ENCODE results near the gene MARCHF9.

Gene MARCHF9

GRCh38 chr12:57756406-57757341 lies 1.8 kb downstream of the MARCHF9 start:
- DNase-seq: peak; percentile 32

- no peak for DNase-seq
These were observed 2.9 kb downstream of the MARCHF9 start for GRCh38 chr12:57757771-57758170.

- no peak for DNase-seq
These were observed 3.9 kb downstream of the MARCHF9 start for GRCh38 chr12:57758552-57759359.

GRCh38 chr12:57759360-57759980 lies 4.6 kb downstream of the MARCHF9 start:
- DNase-seq: no peak

GRCh38 chr12:57760347-57760982 lies 5.6 kb downstream of the MARCHF9 start:
- DNase-seq: no peak

- no peak for DNase-seq
These were observed 6.6 kb downstream of the MARCHF9 start for GRCh38 chr12:57761391-57761998.

- no peak for DNase-seq
These were observed 7.6 kb downstream of the MARCHF9 start for GRCh38 chr12:57762463-57762862.

GRCh38 chr12:57763881-57764661 lies 9.2 kb downstream of the MARCHF9 start:
- DNase-seq: no peak

GRCh38 chr12:57764662-57765002 lies 9.7 kb downstream of the MARCHF9 start:
- no peak for DNase-seq

- no peak for DNase-seq
These were observed 10.2 kb downstream of the MARCHF9 start for GRCh38 chr12:57765003-57765697.

- DNase-seq: no peak
These were observed 11.0 kb downstream of the MARCHF9 start for GRCh38 chr12:57765698-57766463.

- DNase-seq: no peak
These were observed 11.8 kb downstream of the MARCHF9 start, which contains the start of gene CYP27B1 for GRCh38 chr12:57766464-57767304. CYP27B1 (minus strand) TSS chr12:57767078; CDS start chr12:57767041, 37 bp downstream.

- no peak for DNase-seq
These were observed 12.4 kb downstream of the MARCHF9 start for GRCh38 chr12:57767305-57767698.

- DNase-seq: no peak
These were observed 13.0 kb downstream of the MARCHF9 start for GRCh38 chr12:57767876-57768275.

- no peak for DNase-seq
These were observed 14.7 kb downstream of the MARCHF9 start for GRCh38 chr12:57769594-57769993.

GRCh38 chr12:57770734-57771133 lies 15.8 kb downstream of the MARCHF9 start:
- DNase-seq: no peak

GRCh38 chr12:57771236-57771872 lies 16.5 kb downstream of the MARCHF9 start:
- DNase-seq: peak; percentile 92

- peak; percentile 97 for DNase-seq
These were observed 17.0 kb downstream of the MARCHF9 start, which contains the start of gene METTL1 for GRCh38 chr12:57771873-57772428. METTL1 (minus strand) TSS chr12:57772105; CDS start chr12:57772083, 22 bp downstream.
